Colonic mucosa (tissue), 4 donors: Measurements from ENCODE around the gene LAMA4. TPM values are rescaled to one million over a fixed set of nuclear protein-coding genes. Genes with fewer than 3 reads are reported as not detected.

Source experiments
- DNase-seq: peaks from one replicate; pipeline ENCODE4 v3.0.0-alpha.2; 2020
- H3K27ac ChIP-seq: fragments of 200-600 bp; one replicate; pipeline ENCODE4 v1.8.0; 2021
- H3K27me3 ChIP-seq: fragments of 200-600 bp; one replicate; pipeline ENCODE4 v1.8.0; 2021
- H3K36me3 ChIP-seq: fragments of 200-600 bp; one replicate; pipeline ENCODE4 v1.8.0; 2021
- H3K4me1 ChIP-seq: fragments of 200-600 bp; one replicate; pipeline ENCODE4 v1.8.0; 2021; ENCODE audit warnings: mild to moderate bottlenecking
- H3K4me3 ChIP-seq: fragments of 200-600 bp; one replicate; pipeline ENCODE4 v1.8.0; 2021
- H3K9ac ChIP-seq, 2 donors: one replicate each; pipeline ENCODE4 v1.7.0; 2013; ENCODE audit warnings: control low read depth in 2 of 2, low read depth in 2 of 2, low read length in 2 of 2
- H3K9me3 ChIP-seq: fragments of 200-600 bp; one replicate; pipeline ENCODE4 v1.8.0; 2021
- intact Hi-C: fragments of 100-400 bp; cut with DNase I; formaldehyde crosslinking; loops from one replicate; pipeline ENCODE4 v1.14.1; 2022
- total RNA-seq, 2 donors: library from RNA; stranded (reverse); fragmentation: NEBNext Ultra II Directional in 1 of 2; extraction: Animal tissue kit (Norgen Biotek cat#: 25700) in 1 of 2; gene quantifications; one replicate each; pipeline ENCODE4 v1.2.1, GENCODE V29; 2021
- TF ChIP-seq, protein P1 (sequence below): fragments of 200-600 bp; IDR thresholded peaks from one replicate; pipeline ENCODE4 v1.8.0; 2022; ENCODE audit warnings: antibody characterized with exemption, mild to moderate bottlenecking
- donor health status: healthy.
- donor health status: DM: no; HTN: no; CAD: no.
- donor health status: DM: no; HTN: no; CAD: no.

The LAMA4 gene
- total RNA-seq, 2 donors from 2014 or later: 15.8 to 35.1 TPM

GRCh38 chr6:112235956-112236355 is 18.4 kb downstream of the LAMA4 start:
- no peaks in the 10 kb centered on the region for H3K9me3 ChIP-seq
- H3K4me1 ChIP-seq: no peaks in the 10 kb centered on the region
- H3K27me3 ChIP-seq: no peaks in the 10 kb centered on the region
- intact Hi-C loops: no loop called here
- no peaks in the 10 kb centered on the region for H3K36me3 ChIP-seq
- H3K9ac ChIP-seq: no peak overlapping the region
- H3K4me3 ChIP-seq: no peak overlapping the region
- DNase-seq: no peak
- no peak overlapping the region for H3K27ac ChIP-seq
- TF ChIP-seq, protein P1, sequence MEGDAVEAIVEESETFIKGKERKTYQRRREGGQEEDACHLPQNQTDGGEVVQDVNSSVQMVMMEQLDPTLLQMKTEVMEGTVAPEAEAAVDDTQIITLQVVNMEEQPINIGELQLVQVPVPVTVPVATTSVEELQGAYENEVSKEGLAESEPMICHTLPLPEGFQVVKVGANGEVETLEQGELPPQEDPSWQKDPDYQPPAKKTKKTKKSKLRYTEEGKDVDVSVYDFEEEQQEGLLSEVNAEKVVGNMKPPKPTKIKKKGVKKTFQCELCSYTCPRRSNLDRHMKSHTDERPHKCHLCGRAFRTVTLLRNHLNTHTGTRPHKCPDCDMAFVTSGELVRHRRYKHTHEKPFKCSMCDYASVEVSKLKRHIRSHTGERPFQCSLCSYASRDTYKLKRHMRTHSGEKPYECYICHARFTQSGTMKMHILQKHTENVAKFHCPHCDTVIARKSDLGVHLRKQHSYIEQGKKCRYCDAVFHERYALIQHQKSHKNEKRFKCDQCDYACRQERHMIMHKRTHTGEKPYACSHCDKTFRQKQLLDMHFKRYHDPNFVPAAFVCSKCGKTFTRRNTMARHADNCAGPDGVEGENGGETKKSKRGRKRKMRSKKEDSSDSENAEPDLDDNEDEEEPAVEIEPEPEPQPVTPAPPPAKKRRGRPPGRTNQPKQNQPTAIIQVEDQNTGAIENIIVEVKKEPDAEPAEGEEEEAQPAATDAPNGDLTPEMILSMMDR: no peak

DNA sequence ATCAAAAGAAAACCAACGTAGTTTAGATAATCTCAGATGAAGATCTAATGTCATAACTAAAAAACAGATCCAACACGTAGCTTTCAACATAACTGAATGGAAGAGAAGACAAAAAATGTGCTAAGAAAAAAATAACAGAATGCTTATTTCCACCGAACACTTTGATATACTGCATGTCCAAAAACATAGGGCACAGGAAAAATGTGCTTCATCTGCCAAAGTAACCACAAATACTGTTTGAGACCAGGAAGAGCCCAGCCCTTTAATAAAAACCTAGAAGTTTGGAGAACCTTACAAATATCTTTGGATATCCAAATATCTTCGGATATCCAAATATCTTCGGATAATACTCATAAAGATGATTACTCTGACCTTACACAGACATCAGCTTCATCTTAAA is 19.8 kb downstream of the LAMA4 start:
- Histone ChIP-seq H3K4me1 (no peaks in the 10 kb centered on the region), H3K27ac (no peak overlapping the region), H3K27me3 (no peaks in the 10 kb centered on the region), H3K9me3 (no peaks in the 10 kb centered on the region), H3K36me3 (no peaks in the 10 kb centered on the region), H3K9ac (no peak overlapping the region), H3K4me3 (no peak overlapping the region)
- TF ChIP-seq, protein P1: no peak
- intact Hi-C loops: no loop called here
- no peak for DNase-seq

DNA sequence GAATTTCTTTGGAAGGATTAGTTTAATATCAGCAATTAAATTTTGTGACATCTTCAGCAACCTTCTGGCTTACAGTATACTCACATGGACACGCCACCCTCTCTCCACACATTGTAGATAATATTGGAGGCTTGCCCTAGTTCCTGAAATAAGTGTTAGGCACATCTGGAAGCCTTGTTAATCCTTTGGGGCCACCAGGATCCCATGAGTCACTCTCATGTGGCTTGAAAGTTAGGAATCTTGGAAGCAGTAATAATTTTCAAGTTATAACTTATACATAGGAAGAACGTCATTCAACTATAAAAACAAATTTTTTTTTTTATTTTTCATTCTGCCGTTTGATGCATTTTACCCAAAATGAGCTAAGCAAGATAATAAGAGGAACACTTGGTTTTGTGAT is 20.5 kb downstream of the LAMA4 start:
- no peaks in the 10 kb centered on the region for H3K4me1 ChIP-seq
- H3K27ac ChIP-seq: peak overlapping the region; percentile 53
- no peak overlapping the region for H3K9ac ChIP-seq
- no peaks in the 10 kb centered on the region for H3K9me3 ChIP-seq
- DNase-seq: no peak
- TF ChIP-seq, protein P1: no peak
- intact Hi-C loops: no loop called here
- no peak overlapping the region for H3K4me3 ChIP-seq
- no peaks in the 10 kb centered on the region for H3K36me3 ChIP-seq
- H3K27me3 ChIP-seq: no peaks in the 10 kb centered on the region

- no peaks in the 10 kb centered on the region for H3K27me3 ChIP-seq
- peak overlapping the region; percentile 53 for H3K27ac ChIP-seq
- no peak for DNase-seq
- H3K4me1 ChIP-seq: no peaks in the 10 kb centered on the region
- no peak overlapping the region for H3K4me3 ChIP-seq
- intact Hi-C loops: no loop called here
- H3K9me3 ChIP-seq: no peaks in the 10 kb centered on the region
- no peak overlapping the region for H3K9ac ChIP-seq
- no peaks in the 10 kb centered on the region for H3K36me3 ChIP-seq
- TF ChIP-seq, protein P1: no peak
Measured at GRCh38 chr6:112232845-112233256, 21.5 kb downstream of the LAMA4 start.

- intact Hi-C loops: no loop called here
- H3K4me1 ChIP-seq: no peaks in the 10 kb centered on the region
- no peak overlapping the region for H3K27ac ChIP-seq
Measured at GRCh38 chr6:112231594-112232060, 22.7 kb downstream of the LAMA4 start.

More at GRCh38 chr6:112231594-112232060, 22.7 kb downstream of the LAMA4 start:
- no peaks in the 10 kb centered on the region for H3K9me3 ChIP-seq
- no peak overlapping the region for H3K9ac ChIP-seq
- no peaks in the 10 kb centered on the region for H3K27me3 ChIP-seq
- no peaks in the 10 kb centered on the region for H3K36me3 ChIP-seq
- no peak overlapping the region for H3K4me3 ChIP-seq
- TF ChIP-seq, protein P1: no peak
- no peak for DNase-seq
